Measurements from ENCODE around the gene BCS1L. TPM values are rescaled to one million over a fixed set of nuclear protein-coding genes. Genes with fewer than 3 reads are reported as not detected.

BCS1L gene
- total and polyA plus RNA-seq, 2 donors from 2014 or later: 40.7 to 43.3 TPM

GRCh38 chr2:218621007-218621406 lies 38.5 kb upstream of the BCS1L start:
- H3K36me3 ChIP-seq (ENCODE audit: control insufficient read depth in 2 of 3, insufficient read depth in 3 of 3, low read length in 3 of 3): no peaks in the 10 kb centered on the region
- intact Hi-C loops (cut with DNase I): no loop called here
- DNase-seq: no peak
- H3K27ac ChIP-seq (ENCODE audit: low read depth in 2 of 2, low read length in 2 of 2): no peak overlapping the region
- H3K4me3 ChIP-seq (ENCODE audit: low read length in 3 of 3): no peak overlapping the region
- no peaks in the 10 kb centered on the region for H3K9me3 ChIP-seq (ENCODE audit: control insufficient read depth in 2 of 3, insufficient read depth in 1 of 3, low read length in 3 of 3)
- TF ChIP-seq, protein P1, sequence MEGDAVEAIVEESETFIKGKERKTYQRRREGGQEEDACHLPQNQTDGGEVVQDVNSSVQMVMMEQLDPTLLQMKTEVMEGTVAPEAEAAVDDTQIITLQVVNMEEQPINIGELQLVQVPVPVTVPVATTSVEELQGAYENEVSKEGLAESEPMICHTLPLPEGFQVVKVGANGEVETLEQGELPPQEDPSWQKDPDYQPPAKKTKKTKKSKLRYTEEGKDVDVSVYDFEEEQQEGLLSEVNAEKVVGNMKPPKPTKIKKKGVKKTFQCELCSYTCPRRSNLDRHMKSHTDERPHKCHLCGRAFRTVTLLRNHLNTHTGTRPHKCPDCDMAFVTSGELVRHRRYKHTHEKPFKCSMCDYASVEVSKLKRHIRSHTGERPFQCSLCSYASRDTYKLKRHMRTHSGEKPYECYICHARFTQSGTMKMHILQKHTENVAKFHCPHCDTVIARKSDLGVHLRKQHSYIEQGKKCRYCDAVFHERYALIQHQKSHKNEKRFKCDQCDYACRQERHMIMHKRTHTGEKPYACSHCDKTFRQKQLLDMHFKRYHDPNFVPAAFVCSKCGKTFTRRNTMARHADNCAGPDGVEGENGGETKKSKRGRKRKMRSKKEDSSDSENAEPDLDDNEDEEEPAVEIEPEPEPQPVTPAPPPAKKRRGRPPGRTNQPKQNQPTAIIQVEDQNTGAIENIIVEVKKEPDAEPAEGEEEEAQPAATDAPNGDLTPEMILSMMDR (IDR thresholded peaks at IDR 0.05; ENCODE audit: borderline replicate concordance, extremely low read depth, insufficient read depth): no peak
- no peaks in the 10 kb centered on the region for H3K27me3 ChIP-seq (ENCODE audit: control insufficient read depth, insufficient read depth, low read length)
- H3K9ac ChIP-seq (ENCODE audit: low read length in 3 of 3): no peak overlapping the region
- no peaks in the 10 kb centered on the region for H3K4me1 ChIP-seq (ENCODE audit: control insufficient read depth in 2 of 3, insufficient read depth in 2 of 3, low read depth in 1 of 3, low read length in 3 of 3)
- no peak for FAIRE-seq

GRCh38 chr2:218622606-218623365 lies 36.7 kb upstream of the BCS1L start:
- no peaks in the 10 kb centered on the region for H3K36me3 ChIP-seq (ENCODE audit: control insufficient read depth in 2 of 3, insufficient read depth in 3 of 3, low read length in 3 of 3)
- no peak overlapping the region for H3K27ac ChIP-seq (ENCODE audit: low read depth in 2 of 2, low read length in 2 of 2)
- DNase-seq (peak in 1 of 5 donors; percentile 22), FAIRE-seq (no peak)
- H3K4me3 ChIP-seq (ENCODE audit: low read length in 3 of 3): no peak overlapping the region
- no peak overlapping the region for H3K9ac ChIP-seq (ENCODE audit: low read length in 3 of 3)
- intact Hi-C loops (cut with DNase I): no loop called here
- no peaks in the 10 kb centered on the region for H3K27me3 ChIP-seq (ENCODE audit: control insufficient read depth, insufficient read depth, low read length)
- H3K9me3 ChIP-seq (ENCODE audit: control insufficient read depth in 2 of 3, insufficient read depth in 1 of 3, low read length in 3 of 3): no peaks in the 10 kb centered on the region
- H3K4me1 ChIP-seq (ENCODE audit: control insufficient read depth in 2 of 3, insufficient read depth in 2 of 3, low read depth in 1 of 3, low read length in 3 of 3): no peaks in the 10 kb centered on the region
- TF ChIP-seq, protein P1 (IDR thresholded peaks at IDR 0.05; ENCODE audit: borderline replicate concordance, extremely low read depth, insufficient read depth): no peak

GRCh38 chr2:218623366-218623705 lies 36.1 kb upstream of the BCS1L start:
- Histone ChIP-seq H3K4me1 (ENCODE audit: control insufficient read depth in 2 of 3, insufficient read depth in 2 of 3, low read depth in 1 of 3, low read length in 3 of 3) (no peaks in the 10 kb centered on the region), H3K27ac (ENCODE audit: low read depth in 2 of 2, low read length in 2 of 2) (no peak overlapping the region), H3K4me3 (ENCODE audit: low read length in 3 of 3) (no peak overlapping the region), H3K9me3 (ENCODE audit: control insufficient read depth in 2 of 3, insufficient read depth in 1 of 3, low read length in 3 of 3) (no peaks in the 10 kb centered on the region), H3K9ac (ENCODE audit: low read length in 3 of 3) (no peak overlapping the region), H3K36me3 (ENCODE audit: control insufficient read depth in 2 of 3, insufficient read depth in 3 of 3, low read length in 3 of 3) (no peaks in the 10 kb centered on the region), H3K27me3 (ENCODE audit: control insufficient read depth, insufficient read depth, low read length) (no peaks in the 10 kb centered on the region)
- no peak for FAIRE-seq
- no peak for DNase-seq
- TF ChIP-seq, protein P1 (IDR thresholded peaks at IDR 0.05; ENCODE audit: borderline replicate concordance, extremely low read depth, insufficient read depth): no peak
- intact Hi-C loops (cut with DNase I): no loop called here

Measured in kidney (tissue), 14 donors.